ENCODE data around the gene KLHDC8B.

DNA sequence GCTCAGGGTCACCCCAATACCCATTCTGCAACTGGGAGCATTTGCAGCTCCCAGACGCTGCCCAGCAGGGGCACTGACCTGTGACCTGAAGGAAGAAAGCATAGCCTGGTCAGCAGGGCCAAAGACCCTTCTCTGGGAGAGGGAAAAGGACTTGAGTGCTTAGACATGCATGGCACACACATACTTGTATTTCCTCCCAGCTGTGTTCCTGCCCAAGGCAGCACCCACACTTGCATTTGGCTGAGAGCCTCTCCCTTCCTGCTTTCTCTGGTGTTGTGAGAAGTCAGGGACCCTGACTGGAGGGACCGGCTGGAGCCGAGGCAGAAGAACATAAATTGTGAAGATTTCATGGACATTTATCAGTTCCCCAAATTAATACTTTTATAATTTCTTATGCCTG, 31.3 kb upstream of the KLHDC8B start:
- TF ChIP-seq BHLHE40 (IDR thresholded peaks at IDR 0.05; ENCODE audit: borderline replicate concordance) (no peak), ELF4 (IDR thresholded peaks at IDR 0.05) (no peak), SP1 (IDR thresholded peaks at IDR 0.05) (no peak), FOXK2 (IDR thresholded peaks at IDR 0.05) (no peak), SUZ12 (IDR thresholded peaks at IDR 0.05) (no peak), NFRKB (IDR thresholded peaks at IDR 0.05) (no peak), ZNF384 (IDR thresholded peaks at IDR 0.05) (no peak), CTBP1 (IDR thresholded peaks at IDR 0.05; ENCODE audit: borderline replicate concordance) (no peak), TARDBP (IDR thresholded peaks at IDR 0.05) (no peak), FOXA1 (IDR thresholded peaks at IDR 0.05) (no peak), FOXM1 (IDR thresholded peaks at IDR 0.05; ENCODE audit: borderline replicate concordance) (no peak), ARNT (IDR thresholded peaks at IDR 0.05) (no peak)
- TF ChIP-seq, protein P1, sequence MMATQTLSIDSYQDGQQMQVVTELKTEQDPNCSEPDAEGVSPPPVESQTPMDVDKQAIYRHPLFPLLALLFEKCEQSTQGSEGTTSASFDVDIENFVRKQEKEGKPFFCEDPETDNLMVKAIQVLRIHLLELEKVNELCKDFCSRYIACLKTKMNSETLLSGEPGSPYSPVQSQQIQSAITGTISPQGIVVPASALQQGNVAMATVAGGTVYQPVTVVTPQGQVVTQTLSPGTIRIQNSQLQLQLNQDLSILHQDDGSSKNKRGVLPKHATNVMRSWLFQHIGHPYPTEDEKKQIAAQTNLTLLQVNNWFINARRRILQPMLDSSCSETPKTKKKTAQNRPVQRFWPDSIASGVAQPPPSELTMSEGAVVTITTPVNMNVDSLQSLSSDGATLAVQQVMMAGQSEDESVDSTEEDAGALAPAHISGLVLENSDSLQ (IDR thresholded peaks at IDR 0.05), result no peak

All from HEK293T (cell line).